Measurements from ENCODE around the gene CHST10. TPM values are rescaled to one million over a fixed set of nuclear protein-coding genes. Genes with fewer than 3 reads are reported as not detected.

Gene CHST10
- total RNA-seq, 2 donors from 2014 or later, result 17.6 to 18.5 TPM

GRCh38 chr2:100408941-100409340 is 8.5 kb downstream of the CHST10 start:
- no peak for DNase-seq
- TF ChIP-seq CTCF (conservative IDR thresholded peaks at IDR 0.05), result no peak
- no peaks in the 10 kb centered on the region for H3K9me3 Mint-ChIP-seq
- Histone ChIP-seq H3K4me3 (ENCODE audit: low read length) (no peak overlapping the region), H3K9me3 (ENCODE audit: control insufficient read depth, low read length) (no peaks in the 10 kb centered on the region), H3K4me1 (ENCODE audit: control insufficient read depth, insufficient read depth, low read length) (no peaks in the 10 kb centered on the region), H3K27ac (ENCODE audit: low read depth, low read length) (no peak overlapping the region), H3K27me3 (ENCODE audit: control insufficient read depth, insufficient read depth, low read length, poor library complexity, severe bottlenecking) (no peaks in the 10 kb centered on the region), H3K9ac (ENCODE audit: extremely low read depth, low read length, poor library complexity, severe bottlenecking) (no peak overlapping the region), H3K36me3 (ENCODE audit: control insufficient read depth, insufficient read depth, low read length) (peaks cover 19% of the 10 kb centered on the region)
- H3K36me3 Mint-ChIP-seq (ENCODE audit: low read depth), result peaks cover 24% of the 10 kb centered on the region
- H3K27ac Mint-ChIP-seq, result no peak overlapping the region
- no peaks in the 10 kb centered on the region for H3K27me3 Mint-ChIP-seq (ENCODE audit: insufficient read depth)
- H3K4me1 Mint-ChIP-seq, result peaks cover 16% of the 10 kb centered on the region
- 91 to 100% methylated on average over 3 to 8 of the region's 8 CpGs for WGBS, 2 experiments (ENCODE audit: insufficient coverage in 1 of 2, insufficient read length in 1 of 2)
- no peak overlapping the region for H3K4me3 Mint-ChIP-seq

DNA sequence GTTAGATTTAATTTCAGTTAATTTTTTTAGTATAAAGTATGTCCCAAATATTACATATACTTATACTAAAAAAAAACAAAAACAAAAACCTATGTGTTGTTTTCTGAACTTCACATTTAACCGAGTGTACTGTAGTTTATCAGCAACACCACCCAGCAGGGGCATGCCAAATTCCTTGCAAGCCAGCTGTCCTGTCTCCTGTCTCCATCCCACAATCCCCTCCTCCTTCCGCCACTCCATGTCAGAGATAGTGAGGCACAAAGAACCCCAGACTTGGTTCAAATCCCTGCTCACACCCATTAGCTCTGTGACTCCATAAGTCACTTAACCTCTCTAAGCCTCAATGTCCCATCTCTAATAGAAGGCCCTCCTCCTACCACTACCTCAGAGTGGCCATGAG is 9.4 kb downstream of the CHST10 start:
- no peaks in the 10 kb centered on the region for H3K9me3 ChIP-seq (ENCODE audit: control insufficient read depth, low read length)
- H3K27ac Mint-ChIP-seq, result no peak overlapping the region
- H3K4me1 ChIP-seq (ENCODE audit: control insufficient read depth, insufficient read depth, low read length), result no peaks in the 10 kb centered on the region
- H3K9me3 Mint-ChIP-seq, result no peaks in the 10 kb centered on the region
- no peak for TF ChIP-seq CTCF (conservative IDR thresholded peaks at IDR 0.05)
- peaks cover 16% of the 10 kb centered on the region for H3K36me3 ChIP-seq (ENCODE audit: control insufficient read depth, insufficient read depth, low read length)
- no peak overlapping the region for H3K4me3 ChIP-seq (ENCODE audit: low read length)
- no peak overlapping the region for H3K4me3 Mint-ChIP-seq
- H3K27me3 ChIP-seq (ENCODE audit: control insufficient read depth, insufficient read depth, low read length, poor library complexity, severe bottlenecking), result no peaks in the 10 kb centered on the region
- H3K36me3 Mint-ChIP-seq (ENCODE audit: low read depth), result peaks cover 27% of the 10 kb centered on the region
- 86 to 95% methylated on average over 2 of the region's 2 CpGs for WGBS, 2 experiments (ENCODE audit: insufficient coverage in 1 of 2, insufficient read length in 1 of 2)
- H3K27me3 Mint-ChIP-seq (ENCODE audit: insufficient read depth), result no peaks in the 10 kb centered on the region
- no peak overlapping the region for H3K9ac ChIP-seq (ENCODE audit: extremely low read depth, low read length, poor library complexity, severe bottlenecking)
- no peak for DNase-seq
- H3K27ac ChIP-seq (ENCODE audit: low read depth, low read length), result no peak overlapping the region
- H3K4me1 Mint-ChIP-seq, result peaks cover 8% of the 10 kb centered on the region

- no peak overlapping the region for H3K27ac Mint-ChIP-seq
- peaks cover 3% of the 10 kb centered on the region for H3K4me1 Mint-ChIP-seq
- H3K4me3 Mint-ChIP-seq, result no peak overlapping the region
- Histone ChIP-seq H3K36me3 (ENCODE audit: control insufficient read depth, insufficient read depth, low read length) (peaks cover 16% of the 10 kb centered on the region), H3K9me3 (ENCODE audit: control insufficient read depth, low read length) (no peaks in the 10 kb centered on the region), H3K9ac (ENCODE audit: extremely low read depth, low read length, poor library complexity, severe bottlenecking) (no peak overlapping the region), H3K27ac (ENCODE audit: low read depth, low read length) (no peak overlapping the region), H3K4me1 (ENCODE audit: control insufficient read depth, insufficient read depth, low read length) (no peaks in the 10 kb centered on the region), H3K27me3 (ENCODE audit: control insufficient read depth, insufficient read depth, low read length, poor library complexity, severe bottlenecking) (no peaks in the 10 kb centered on the region), H3K4me3 (ENCODE audit: low read length) (no peak overlapping the region)
- H3K27me3 Mint-ChIP-seq (ENCODE audit: insufficient read depth), result no peaks in the 10 kb centered on the region
- 97% methylated on average over 4 to 6 of the region's 6 CpGs for WGBS, 2 experiments (ENCODE audit: insufficient coverage in 1 of 2, insufficient read length in 1 of 2)
- H3K9me3 Mint-ChIP-seq, result no peaks in the 10 kb centered on the region
- no peak for TF ChIP-seq CTCF (conservative IDR thresholded peaks at IDR 0.05)
- peaks cover 31% of the 10 kb centered on the region for H3K36me3 Mint-ChIP-seq (ENCODE audit: low read depth)
- DNase-seq, result no peak
Measured at GRCh38 chr2:100407563-100407962, 9.9 kb downstream of the CHST10 start.

Data from endodermal cell (in vitro differentiated cells).